ENCODE results near the gene DEFB118.
"Not testable (repeated sequence)": the region's sequence is repeated elsewhere in the genome, so short reads cannot be mapped to it uniquely, and the experiment has no call there.

The DEFB118 gene

GRCh38 chr20:31368301-31368700 lies at the start of gene DEFB118:
Gene DEFB118, plus strand, starts transcription at chr20:31368601. Its CDS starts 50 bp downstream, at chr20:31368651.
- no peak for TF ChIP-seq CTCF (IDR thresholded peaks at IDR 0.05)
- H3K27ac ChIP-seq, result no peak within 1 kb of the TSS

GRCh38 chr20:31322504-31322903 lies 45.9 kb upstream of the DEFB118 start:
- no peak overlapping the region for H3K27ac ChIP-seq
- TF ChIP-seq ZFX (IDR thresholded peaks at IDR 0.05; ENCODE audit: borderline replicate concordance) (no peak), CTCF (IDR thresholded peaks at IDR 0.05) (no peak)

GRCh38 chr20:31330893-31331292 lies 37.5 kb upstream of the DEFB118 start:
- TF ChIP-seq CTCF (IDR thresholded peaks at IDR 0.05), result no peak
- TF ChIP-seq ZFX (IDR thresholded peaks at IDR 0.05; ENCODE audit: borderline replicate concordance), result no peak

GRCh38 chr20:31341470-31341869 lies 26.9 kb upstream of the DEFB118 start:
- TF ChIP-seq ZFX (IDR thresholded peaks at IDR 0.05; ENCODE audit: borderline replicate concordance), result no peak
- no peak for TF ChIP-seq CTCF (IDR thresholded peaks at IDR 0.05)
- H3K27ac ChIP-seq, result no peak overlapping the region

More at GRCh38 chr20:31330893-31331292, 37.5 kb upstream of the DEFB118 start:
- no peak overlapping the region for H3K27ac ChIP-seq

- no peak overlapping the region for H3K27ac ChIP-seq
- TF ChIP-seq ZFX (IDR thresholded peaks at IDR 0.05; ENCODE audit: borderline replicate concordance) (no peak), CTCF (IDR thresholded peaks at IDR 0.05) (no peak)
Measured at GRCh38 chr20:31355981-31356380, 12.4 kb upstream of the DEFB118 start.

- no peak for TF ChIP-seq CTCF (IDR thresholded peaks at IDR 0.05)
- no peak for TF ChIP-seq ZFX (IDR thresholded peaks at IDR 0.05; ENCODE audit: borderline replicate concordance)
Measured at GRCh38 chr20:31363295-31363694, 5.1 kb upstream of the DEFB118 start.

GRCh38 chr20:31364272-31364671 lies 4.1 kb upstream of the DEFB118 start:
- H3K27ac ChIP-seq, result not testable (repeated sequence)

More at GRCh38 chr20:31363295-31363694, 5.1 kb upstream of the DEFB118 start:
- H3K27ac ChIP-seq, result no peak overlapping the region

GRCh38 chr20:31374346-31374745 lies 5.9 kb downstream of the DEFB118 start:
- no peak overlapping the region for H3K27ac ChIP-seq
- TF ChIP-seq CTCF (IDR thresholded peaks at IDR 0.05) (no peak), ZFX (IDR thresholded peaks at IDR 0.05; ENCODE audit: borderline replicate concordance) (no peak)
